SK-N-SH (cell line): ENCODE data around the gene UNKL.

Experiments used
- EP300 ChIP-seq, 2 experiments: IDR thresholded peaks; 2 replicates each; pipeline versions ENCODE4 v1.4.0 to v1.6.1; 2012; ENCODE audit warnings: borderline replicate concordance in 1 of 2, low read depth in 1 of 2, low read length in 1 of 2
- EZH2phosphoT487 ChIP-seq: fragments of 200-600 bp; sonication (generic); IDR thresholded peaks from 2 replicates; pipeline ENCODE4 v1.6.1; 2017; ENCODE audit warnings: low read depth, mixed run types, mild to moderate bottlenecking, antibody characterized with exemption, moderate library complexity, borderline replicate concordance
- MEF2A ChIP-seq: IDR thresholded peaks from 2 replicates; pipeline ENCODE4 v1.4.0; 2012; ENCODE audit warnings: low read depth, borderline replicate concordance
- RCOR1 ChIP-seq: fragments of 150-350 bp; IDR thresholded peaks from 2 replicates; pipeline ENCODE4 v1.6.1; 2017; ENCODE audit warnings: antibody characterized with exemption, low read length
- RFX5 ChIP-seq: IDR thresholded peaks from 2 replicates; pipeline ENCODE4 v1.6.1; 2012; ENCODE audit warnings: mild to moderate bottlenecking, improper control_type of control experiment, low read length
- SMC3 ChIP-seq: IDR thresholded peaks from 2 replicates; pipeline ENCODE4 v1.6.1; 2012; ENCODE audit warnings: low read depth, low read length, improper control_type of control experiment
- TAF1 ChIP-seq: IDR thresholded peaks from 2 replicates; pipeline ENCODE4 v1.6.1; 2012; ENCODE audit warnings: low read depth, mild to moderate bottlenecking, low read length, moderate library complexity, borderline replicate concordance
- TF ChIP-seq, protein P1 (sequence below): fragments of 200-600 bp; sonication (generic); IDR thresholded peaks from 2 replicates; pipeline ENCODE4 v1.6.1; 2017; ENCODE audit warnings: antibody characterized with exemption, mild to moderate bottlenecking, moderate library complexity
- TF ChIP-seq, protein P2 (sequence below): IDR thresholded peaks from 2 replicates; pipeline ENCODE4 v1.4.0; 2012; ENCODE audit warnings: low read depth, borderline replicate concordance
- TF ChIP-seq, protein P3 (sequence below): IDR thresholded peaks from 2 replicates; pipeline ENCODE4 v1.4.0; 2012; ENCODE audit warnings: low read depth

DNA sequence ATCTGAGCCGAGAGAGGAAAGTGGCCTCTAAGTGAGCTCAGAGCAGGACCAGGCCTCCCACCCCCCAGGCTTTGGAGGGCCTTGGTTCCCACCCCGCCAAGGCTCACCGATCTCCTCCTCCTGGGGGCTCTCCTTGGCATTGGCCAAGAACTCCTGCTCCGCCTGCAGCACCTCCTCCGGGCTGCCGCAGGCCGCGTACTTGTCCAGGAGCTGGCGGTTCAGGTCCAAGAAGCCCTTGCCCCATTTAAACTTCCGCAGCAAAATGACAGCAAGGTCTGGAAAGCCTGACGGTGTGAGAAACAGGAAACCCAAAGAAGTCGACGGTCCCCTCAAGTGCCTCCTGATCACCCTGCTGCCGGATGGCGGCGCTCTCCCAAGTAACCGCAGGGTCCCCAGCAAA, 64.6 kb downstream of the UNKL start:
- TF ChIP-seq, protein P1, sequence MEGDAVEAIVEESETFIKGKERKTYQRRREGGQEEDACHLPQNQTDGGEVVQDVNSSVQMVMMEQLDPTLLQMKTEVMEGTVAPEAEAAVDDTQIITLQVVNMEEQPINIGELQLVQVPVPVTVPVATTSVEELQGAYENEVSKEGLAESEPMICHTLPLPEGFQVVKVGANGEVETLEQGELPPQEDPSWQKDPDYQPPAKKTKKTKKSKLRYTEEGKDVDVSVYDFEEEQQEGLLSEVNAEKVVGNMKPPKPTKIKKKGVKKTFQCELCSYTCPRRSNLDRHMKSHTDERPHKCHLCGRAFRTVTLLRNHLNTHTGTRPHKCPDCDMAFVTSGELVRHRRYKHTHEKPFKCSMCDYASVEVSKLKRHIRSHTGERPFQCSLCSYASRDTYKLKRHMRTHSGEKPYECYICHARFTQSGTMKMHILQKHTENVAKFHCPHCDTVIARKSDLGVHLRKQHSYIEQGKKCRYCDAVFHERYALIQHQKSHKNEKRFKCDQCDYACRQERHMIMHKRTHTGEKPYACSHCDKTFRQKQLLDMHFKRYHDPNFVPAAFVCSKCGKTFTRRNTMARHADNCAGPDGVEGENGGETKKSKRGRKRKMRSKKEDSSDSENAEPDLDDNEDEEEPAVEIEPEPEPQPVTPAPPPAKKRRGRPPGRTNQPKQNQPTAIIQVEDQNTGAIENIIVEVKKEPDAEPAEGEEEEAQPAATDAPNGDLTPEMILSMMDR, result no peak
- TF ChIP-seq SMC3 (no peak), EZH2phosphoT487 (no peak), RFX5 (no peak), MEF2A (no peak), TAF1 (no peak), EP300 (IDR thresholded peaks at IDR 0.05; ENCODE audit: borderline replicate concordance in 1 of 2, low read depth in 1 of 2, low read length in 1 of 2) (no peak), RCOR1 (no peak)
- TF ChIP-seq, protein P2, sequence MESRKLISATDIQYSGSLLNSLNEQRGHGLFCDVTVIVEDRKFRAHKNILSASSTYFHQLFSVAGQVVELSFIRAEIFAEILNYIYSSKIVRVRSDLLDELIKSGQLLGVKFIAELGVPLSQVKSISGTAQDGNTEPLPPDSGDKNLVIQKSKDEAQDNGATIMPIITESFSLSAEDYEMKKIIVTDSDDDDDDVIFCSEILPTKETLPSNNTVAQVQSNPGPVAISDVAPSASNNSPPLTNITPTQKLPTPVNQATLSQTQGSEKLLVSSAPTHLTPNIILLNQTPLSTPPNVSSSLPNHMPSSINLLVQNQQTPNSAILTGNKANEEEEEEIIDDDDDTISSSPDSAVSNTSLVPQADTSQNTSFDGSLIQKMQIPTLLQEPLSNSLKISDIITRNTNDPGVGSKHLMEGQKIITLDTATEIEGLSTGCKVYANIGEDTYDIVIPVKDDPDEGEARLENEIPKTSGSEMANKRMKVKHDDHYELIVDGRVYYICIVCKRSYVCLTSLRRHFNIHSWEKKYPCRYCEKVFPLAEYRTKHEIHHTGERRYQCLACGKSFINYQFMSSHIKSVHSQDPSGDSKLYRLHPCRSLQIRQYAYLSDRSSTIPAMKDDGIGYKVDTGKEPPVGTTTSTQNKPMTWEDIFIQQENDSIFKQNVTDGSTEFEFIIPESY, result no peak
- TF ChIP-seq, protein P3, sequence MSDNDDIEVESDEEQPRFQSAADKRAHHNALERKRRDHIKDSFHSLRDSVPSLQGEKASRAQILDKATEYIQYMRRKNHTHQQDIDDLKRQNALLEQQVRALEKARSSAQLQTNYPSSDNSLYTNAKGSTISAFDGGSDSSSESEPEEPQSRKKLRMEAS, result no peak
